Activated CD8-positive, alpha-beta memory T cell treated with anti-CD3 and anti-CD28 coated beads for 24 hours (primary cell): ENCODE measurements around the gene ADGRB3.
"Not testable (repeated sequence)": the region's sequence is repeated elsewhere in the genome, so short reads cannot be mapped to it uniquely, and the experiment has no call there.

Experiments
- DNase-seq: peaks from one replicate; pipeline ENCODE4 v3.0.0-alpha.2; 2020

The ADGRB3 gene

DNA sequence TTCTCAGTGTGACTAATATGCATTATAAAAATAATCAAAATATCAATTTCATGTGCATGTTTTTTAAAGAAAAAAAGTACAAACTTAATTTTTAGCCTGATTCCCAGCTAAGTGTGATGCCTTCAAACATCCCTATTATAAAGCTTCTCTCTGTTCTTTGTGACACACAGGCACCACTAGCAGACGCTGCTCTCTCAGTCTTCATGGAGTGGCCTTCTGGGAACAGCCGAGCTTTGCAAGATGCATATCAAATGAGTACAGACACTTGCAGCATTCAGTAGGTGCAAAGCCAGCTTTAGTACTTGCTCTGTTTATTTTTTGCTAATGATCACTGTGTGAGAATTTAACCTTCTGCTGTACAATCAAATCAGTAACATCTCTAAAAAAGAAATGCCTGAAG, 340.0 kb downstream of the ADGRB3 start:
- no peak for DNase-seq

DNA sequence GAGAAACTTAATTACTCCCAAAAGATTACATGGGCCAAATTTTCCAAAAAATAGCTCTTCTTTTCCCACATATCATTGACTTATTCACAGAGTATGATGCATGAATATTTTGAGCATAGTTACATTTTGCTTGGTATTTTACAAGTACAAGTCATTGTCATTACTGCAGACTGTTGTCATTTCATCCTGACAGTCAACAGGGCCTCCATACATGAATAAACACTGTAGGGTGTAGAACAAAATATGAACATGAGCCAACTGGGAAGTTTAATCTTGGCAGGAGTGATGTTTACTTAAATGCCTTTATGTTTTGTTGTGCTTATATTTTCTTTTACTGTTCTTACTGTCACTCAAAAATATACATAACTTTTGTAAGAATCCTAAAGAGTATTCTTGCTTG, 340.7 kb downstream of the ADGRB3 start:
- DNase-seq = no peak

DNA sequence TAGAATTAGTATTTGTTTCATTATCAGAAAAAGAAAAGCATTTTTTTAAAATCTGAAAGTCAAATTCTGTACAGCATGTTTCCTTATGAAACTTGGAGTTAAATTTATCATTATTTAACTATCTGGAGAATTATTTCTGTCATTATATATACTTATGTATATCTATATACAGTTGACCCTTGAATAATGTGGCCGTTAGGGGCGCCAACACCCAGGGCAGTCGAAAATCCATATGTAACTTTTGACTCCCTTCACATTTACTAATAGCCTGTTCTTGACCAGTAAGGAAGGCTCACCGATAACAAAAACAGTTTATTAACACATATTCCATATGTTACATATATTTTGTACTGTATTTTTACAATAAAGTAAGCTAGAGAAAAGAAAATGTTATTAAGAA, 341.2 kb downstream of the ADGRB3 start:
- no peak for DNase-seq

DNA sequence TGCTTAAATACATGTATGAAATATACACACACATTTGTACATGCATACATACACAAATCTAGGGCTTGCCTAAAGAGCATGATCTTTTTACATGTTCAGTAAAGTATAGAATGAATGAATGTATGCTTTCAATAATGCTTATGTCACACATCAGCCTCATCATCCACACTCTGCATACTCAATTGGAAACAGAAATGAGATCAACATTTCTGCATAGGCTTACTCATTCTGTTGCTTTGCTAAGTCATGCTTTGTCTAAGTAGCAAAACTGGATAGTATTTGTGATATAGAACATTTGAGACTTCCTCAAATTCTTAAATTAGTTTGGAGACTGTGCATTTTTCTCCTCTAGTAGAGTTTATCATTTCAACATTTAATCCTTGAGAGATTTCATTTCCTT, 343.3 kb downstream of the ADGRB3 start:
- no peak for DNase-seq

DNA sequence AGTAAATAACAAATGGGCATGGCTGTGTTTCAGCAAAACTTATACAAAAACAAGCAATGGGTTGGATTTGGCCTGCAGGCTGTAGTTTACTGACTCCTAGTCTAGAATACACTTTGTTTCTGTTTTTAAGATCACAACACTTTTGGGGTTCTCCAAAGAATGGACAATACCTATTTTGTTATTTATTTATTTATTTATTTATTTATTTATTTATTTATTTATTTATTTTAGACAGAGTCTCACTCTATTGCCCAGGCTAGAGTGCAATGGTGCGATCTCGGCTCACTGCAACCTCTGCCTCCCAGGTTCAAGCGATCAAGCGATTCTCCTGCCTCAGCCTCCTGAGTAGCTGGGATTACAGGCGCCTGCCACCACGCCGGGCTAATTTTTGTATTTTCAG, 346.6 kb downstream of the ADGRB3 start:
- DNase-seq = not testable (repeated sequence)

DNA sequence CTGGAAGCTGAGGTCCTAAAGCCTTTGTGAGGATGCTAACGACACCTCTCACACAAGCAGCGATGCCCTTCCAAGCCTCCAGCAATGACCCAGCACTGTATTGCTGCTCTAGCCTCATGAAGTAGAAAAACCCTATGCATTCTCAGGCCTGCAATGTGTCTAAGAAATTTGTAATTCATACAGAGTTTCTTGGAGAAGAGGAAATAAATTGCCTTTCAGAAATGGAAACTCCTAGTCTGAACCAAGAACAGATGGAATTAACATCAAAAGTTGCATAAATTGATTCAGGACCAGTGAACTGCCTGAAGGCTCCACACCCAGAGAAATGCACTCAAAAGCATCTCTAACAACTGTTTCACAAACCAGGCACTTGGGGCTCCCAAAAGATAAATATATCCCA, 353.6 kb downstream of the ADGRB3 start:
- DNase-seq = no peak

DNA sequence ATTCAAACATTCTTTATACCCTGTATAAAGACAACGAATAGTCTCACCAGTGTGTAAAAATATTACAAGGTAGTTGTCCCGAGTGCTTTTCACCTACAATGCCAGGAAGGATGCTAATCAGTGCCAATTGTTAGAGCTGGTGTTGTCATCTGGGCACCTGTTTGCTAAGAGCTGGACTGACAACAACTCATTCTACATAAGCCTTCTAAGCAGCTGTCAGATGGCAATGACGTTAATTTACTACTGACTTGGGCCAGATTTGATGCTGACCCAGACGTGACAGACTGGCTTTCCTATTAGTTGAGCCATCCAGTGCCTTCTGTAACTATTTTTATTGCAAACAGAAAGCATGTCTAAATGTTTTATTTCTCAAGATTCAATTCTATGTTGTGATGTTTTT, 355.2 kb downstream of the ADGRB3 start:
- no peak for DNase-seq

DNA sequence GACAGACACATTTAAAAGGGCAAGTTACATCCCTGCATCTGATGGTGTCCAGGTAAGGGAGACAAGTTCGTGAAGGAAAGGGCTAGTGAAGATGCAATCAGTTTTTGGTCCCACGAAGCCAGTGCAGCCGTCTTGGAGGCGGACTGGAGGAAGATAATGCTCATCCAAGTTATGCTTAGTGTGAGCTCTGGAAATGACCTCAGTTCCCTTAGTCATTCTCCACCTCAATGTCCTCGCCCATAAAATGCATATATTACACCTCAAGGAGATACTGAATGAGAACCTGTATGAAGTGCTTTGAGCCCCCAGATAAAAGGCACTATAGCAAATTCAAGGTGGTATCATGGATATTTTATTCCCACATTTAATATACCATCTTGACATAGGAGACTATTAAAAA, 358.8 kb downstream of the ADGRB3 start:
- no peak for DNase-seq

DNA sequence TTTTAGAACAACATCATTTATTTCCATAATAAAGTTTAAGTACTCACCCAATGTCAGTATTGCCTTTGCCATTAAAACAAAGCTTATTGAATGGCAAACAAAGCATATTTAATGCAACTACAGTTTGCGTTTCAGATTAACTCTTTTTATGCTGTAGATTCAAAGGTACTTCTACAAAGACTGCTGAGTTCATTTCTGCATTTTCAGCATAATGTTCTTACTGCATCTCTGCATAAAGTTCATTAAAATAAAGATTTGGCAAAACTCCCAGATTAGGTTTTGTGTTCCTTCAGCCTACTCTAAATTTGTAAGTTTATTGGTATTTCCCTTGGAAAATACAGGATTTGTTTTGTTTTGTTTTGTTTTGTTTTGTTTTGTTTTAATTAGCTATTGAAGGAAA, 359.4 kb downstream of the ADGRB3 start:
- no peak for DNase-seq

DNA sequence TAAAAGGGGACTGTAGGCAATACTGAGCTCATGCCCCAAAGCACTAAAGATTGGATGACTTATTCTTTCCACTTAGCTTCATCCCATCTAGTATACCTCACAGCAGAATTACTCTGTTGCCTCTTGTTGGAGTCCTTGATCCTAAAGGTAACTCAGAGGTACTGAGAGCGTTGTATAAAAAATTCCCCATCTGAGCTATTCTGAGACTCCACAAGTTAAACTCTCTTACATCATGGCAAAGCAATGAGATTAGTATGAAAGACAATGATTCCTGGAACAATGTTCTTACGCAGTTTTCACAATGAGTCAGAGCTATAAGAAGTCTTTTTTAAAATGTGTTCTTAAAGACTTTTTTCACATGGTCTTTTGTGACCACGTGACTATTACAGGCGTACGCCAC, 370.1 kb downstream of the ADGRB3 start:
- no peak for DNase-seq

DNA sequence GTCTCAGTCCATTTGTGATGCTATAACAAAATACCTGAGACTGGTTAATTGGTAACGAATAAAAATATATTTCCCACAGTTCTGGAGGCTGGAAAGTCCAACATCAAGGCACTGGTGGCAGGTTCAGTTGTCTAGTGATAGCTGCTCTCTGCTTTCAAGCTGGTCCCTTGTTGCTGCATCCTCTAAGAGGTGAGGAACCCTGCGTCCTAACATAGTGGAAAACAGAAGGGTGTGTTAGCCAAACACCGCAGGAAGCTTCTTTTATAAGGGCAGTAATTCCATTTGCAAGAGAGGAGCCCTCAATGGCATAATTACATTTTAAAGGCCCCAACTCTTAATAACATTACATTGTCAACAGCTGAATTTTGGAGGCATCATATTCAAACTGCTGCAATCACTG, 372.7 kb downstream of the ADGRB3 start:
- no peak for DNase-seq

DNA sequence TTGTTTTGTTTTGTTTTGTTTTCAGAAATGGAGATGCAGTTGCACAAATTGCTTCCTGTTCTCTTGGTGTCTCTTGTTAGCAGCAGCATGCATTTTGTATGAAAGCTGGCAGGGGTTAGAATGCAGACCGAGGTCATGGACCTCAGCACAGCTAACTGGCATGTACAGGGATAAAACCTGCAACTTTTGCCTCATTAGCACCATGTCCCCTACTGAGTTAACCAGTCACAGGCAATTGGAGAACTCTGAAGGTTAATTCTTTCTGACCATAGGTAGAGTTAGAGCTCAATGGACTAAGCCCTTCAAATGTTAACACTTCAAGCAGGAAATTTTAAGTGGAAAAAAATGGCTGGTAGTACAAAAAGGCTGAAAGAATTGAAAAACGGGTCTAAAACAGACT, 377.1 kb downstream of the ADGRB3 start:
- no peak for DNase-seq

DNA sequence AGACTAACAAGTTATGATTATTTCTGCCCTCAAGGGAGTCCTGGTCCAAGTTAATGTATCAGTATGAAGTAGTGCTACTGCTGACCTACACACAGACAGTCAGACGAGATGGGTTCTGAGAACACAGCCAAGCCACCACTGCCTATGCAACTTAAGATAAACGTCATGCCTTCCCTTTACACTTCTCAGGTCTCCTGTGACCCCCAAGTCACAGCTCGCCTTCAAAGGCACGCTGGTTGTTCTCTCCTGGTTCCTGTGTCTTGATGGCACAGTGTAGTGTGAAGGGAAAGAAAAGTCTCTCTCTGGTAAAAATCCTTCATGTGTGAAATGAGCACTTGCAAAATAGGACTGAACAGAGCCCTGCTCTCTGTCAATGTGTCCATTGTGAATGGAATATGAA, 377.8 kb downstream of the ADGRB3 start:
- DNase-seq = no peak

DNA sequence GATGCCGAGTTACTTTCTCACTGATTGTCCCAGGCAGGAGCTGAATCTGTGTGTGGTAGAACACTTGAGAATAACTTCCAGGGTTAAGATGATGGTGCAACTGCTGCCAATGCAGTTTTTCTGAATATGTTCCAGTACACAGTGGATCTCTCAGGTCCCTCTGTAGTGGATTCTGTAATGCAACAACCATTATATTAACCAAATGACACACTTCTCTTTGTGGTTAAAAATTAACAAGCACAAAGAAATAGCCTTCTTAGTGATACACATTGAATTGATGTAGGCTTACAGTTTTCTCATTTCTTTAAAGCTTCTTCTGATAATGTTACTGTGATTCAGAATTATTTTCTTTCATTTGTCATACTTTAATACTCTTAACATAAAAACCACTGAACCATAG, 383.8 kb downstream of the ADGRB3 start:
- no peak for DNase-seq

DNA sequence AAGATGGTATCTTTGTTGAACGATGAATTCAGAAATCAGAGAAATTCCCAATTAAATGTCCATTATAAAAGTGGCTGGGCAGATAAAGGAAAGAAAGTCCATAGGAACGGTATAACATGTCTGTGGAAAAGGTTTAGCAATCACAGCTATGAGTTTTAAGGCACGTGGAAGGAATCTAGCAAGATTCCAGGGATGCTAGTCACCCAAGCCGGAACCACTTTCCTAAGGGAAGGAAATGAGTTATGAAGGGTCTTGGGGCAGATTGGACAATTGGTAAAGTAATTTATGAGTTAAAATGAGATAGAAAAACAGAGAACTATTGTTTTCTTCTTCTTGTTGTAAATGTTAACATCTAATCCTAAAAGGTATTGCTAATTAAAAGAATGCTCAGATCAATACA, 384.8 kb downstream of the ADGRB3 start:
- DNase-seq = no peak

DNA sequence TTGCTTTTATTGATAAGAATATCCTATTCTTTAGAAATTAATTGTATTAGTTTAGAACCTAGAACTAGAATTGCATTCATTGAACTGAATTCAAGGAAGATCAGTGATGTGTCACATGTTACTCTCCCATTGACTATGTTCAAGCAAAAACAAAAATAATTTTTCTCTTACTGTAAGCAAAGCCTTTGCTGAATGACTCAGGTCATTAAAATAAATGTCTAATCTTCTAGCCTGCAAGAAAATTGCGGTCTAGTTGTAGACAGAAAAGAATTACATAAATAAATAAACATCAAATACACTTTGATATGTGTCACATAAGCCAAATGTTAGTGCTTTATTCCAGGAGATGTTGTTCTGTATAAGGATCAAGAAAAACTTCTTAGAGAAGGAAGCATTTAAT, 387.9 kb downstream of the ADGRB3 start:
- DNase-seq = no peak

DNA sequence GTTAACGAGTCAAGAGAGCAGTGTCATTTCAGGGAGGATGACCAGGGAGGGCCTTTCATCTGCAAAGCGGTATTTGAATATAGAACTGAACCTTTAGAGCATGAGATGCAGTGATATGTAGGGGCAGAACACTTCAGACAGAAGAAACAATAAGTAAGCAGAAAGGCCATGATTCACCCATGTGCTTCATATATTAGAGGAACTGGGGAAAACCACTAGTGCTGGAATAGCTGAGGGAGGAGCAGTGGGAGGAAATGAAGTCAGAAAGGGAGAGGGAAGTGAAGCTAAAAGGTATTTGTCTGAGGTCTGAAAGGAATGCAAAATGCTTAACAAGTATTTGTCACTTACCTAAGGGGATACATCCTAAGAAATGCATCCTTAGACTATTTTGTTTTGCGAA, 391.2 kb downstream of the ADGRB3 start:
- DNase-seq = no peak

DNA sequence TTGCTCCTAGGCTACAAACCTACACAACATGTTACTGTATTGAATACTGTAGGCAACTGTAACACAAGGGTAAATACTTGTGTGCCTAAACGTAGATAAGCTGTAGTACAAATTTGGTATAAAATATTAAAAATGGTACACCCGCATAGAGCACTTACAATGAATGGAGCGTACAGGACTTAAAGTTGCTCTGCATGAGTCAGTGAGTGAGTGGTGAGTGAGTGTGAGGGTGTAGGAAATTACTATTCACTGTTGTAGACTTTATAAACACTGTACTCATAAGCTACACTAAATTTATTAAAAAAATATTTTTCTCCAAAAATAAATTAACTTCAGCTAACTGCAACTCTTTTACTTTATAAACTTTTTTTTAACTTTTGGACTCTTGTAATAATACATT, 391.6 kb downstream of the ADGRB3 start:
- DNase-seq = no peak

DNA sequence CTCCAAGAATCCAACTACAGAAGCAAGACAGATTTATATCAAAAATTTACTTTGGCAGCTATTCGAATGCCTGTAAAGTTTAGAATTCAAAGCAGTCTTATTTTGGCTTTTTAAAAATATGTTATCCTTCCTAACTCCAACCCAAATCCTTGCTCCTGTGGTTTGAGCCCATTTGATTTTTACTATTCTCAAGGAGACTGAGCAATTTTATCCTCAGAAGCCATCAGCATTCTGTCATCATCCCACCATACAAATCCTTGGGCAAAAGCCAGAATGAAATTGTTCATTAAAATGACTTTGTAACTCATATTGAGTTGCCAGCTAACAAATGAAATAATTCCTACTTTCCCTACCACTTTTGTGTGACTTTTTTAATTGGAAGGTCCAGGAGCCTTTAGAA, 392.8 kb downstream of the ADGRB3 start:
- DNase-seq = no peak

DNA sequence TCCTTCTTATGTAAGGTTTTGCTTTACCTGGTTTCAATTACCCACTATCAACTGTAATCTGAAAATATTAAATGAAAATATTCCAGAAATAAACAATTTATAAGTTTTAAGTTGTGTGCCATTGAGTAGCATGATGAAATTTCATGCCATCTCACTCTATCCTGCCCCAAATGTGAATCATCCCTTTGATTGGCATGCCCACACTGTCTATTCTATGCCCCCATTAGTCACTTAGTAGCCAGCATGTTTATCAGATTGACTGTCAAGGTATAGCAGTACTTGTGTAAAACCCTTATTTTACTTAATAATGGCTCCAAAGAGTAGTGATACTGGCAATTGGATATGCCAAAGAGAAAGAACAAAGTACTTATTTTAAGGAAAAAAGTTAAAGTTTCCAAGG, 403.8 kb downstream of the ADGRB3 start:
- DNase-seq = no peak

DNA sequence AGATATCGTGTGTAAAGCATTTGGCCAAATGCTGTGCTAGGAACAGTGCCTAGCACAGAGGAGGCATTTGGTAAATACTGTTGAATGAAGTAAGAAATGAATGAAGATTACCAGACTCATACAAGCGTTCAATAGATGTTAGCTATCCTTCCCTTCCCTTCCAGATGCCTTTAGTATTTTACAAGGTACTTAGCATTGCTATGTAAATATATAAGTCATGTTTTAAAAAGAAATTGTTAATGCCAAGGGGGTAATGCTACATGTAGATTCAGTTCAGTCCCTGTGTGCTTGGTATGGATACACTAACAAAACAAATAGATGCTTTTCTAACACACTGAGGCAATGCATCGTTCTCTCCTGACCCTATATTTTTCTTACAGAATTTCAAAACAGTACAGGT, 407.2 kb downstream of the ADGRB3 start:
- DNase-seq = no peak

DNA sequence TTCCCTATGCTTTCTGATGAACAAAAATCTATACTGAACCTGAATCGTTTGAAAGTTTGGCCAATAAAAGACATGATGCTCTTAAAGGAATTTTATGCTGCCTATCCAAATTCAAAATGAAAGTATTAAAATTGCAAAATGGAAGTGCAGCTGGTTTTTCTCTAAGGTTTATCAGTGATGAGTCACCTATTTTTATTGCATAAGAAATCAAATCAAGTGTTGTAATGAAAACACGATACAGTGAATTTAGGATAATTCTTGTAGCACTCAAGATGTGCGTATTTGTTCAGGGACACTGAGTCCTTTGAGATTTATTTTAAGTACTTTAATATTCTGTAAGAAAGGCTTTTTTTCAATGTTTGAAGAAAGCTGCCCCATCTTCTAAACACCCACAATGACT, 409.5 kb downstream of the ADGRB3 start:
- DNase-seq = no peak

DNA sequence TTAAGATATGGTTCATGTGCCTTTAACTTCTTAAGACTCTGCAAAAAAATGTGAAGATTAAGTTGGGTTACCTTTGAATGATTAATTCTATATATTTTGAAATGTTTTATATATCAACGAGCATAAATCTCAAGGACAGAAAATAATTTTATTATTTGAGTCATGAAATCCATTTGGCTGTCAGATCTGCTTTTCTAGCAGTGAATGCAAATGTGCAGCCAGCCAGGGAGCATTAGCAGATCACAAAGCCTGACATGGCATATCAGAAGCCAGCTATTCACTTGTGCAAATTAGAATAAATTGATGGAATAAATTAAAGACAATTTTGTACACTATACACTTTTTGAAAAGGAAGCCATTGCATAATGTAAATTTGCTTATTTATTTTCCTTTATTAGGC, 424.3 kb downstream of the ADGRB3 start:
- DNase-seq = no peak

DNA sequence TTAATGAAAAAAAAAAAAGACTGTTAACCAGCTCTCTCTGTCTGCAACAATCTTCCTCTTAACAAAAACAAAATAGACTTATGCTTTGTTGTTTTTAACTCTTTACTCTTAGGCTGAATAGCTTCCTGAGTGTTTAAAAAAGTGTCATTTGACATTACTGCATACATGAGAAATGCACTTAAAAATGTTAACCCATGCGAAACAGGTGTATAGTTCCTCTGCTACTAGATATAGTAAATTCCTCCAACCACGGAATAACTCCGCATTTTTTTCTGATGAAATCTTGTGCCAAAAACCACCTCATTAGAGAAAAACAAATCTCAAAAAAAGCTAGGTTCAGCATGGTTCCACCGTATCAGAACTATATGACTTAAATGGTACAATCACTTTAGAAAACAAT, 426.0 kb downstream of the ADGRB3 start:
- DNase-seq = no peak

DNA sequence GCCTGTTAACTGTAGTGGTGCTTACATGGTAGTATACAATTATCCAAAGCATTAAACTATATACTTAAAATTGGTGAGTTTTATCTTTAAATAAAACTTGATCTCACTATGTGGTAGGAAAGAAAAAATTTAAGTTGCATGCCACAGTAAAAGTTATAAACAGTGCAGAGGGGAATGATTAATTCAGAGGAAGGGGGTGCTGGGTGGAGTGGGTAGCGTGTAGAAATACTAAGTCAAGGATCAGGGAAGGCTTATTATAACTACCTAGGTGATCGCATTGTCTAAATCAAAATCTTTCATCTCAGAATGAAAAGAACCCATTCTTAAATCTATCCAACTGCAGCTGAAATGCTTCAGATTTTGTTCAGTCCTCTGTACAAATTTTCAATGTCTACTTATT, 428.3 kb downstream of the ADGRB3 start:
- no peak for DNase-seq

DNA sequence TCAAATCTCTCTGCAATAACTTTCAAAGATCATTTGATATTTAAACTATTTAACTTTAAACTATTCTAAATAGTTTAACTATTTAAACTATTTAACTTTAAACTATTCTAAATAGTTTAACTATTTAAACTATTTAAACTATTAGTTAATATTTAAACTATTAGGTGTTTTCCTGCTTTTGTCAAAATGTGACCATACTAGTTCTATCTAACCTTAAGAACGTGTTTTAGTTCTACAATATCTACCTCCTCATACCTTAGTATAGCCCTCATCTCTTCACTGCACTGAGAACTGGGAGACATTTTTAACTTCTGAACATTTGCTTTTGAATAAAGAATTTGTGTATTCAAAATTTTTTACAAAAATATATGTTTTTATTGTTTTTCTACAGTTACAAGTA, 429.1 kb downstream of the ADGRB3 start:
- no peak for DNase-seq

DNA sequence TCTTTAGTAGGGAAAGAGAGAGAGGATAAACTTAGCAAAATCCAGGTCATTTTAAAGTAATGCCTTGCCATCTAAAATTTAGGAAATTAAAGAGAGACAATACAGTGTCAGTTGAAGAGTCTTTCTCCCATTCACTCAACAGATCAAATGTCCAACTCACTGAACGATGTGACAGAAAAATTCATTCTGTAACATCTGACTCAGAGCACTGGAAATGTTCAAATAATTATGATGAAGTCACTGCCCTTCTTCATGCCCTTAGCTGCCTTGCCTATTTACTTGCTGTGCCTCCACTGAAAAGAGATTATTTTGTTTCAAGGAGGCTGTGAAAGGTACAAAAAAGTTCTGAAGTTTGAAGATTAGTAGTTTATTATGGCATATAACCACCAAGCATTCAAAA, 434.8 kb downstream of the ADGRB3 start:
- DNase-seq = no peak
